CD4-positive, alpha-beta T cell treated with Interleukin-17A for 4 hours (primary cell): Measurements from ENCODE around the gene RHEB.
A peak's percentile ranks its signal among the peaks of the same experiment; 100 is the strongest.
"Not testable (repeated sequence)": the region's sequence is repeated elsewhere in the genome, so short reads cannot be mapped to it uniquely, and the experiment has no call there.

Source experiments
- DNase-seq: peaks from one replicate; pipeline ENCODE4 v3.0.0-alpha.2; 2020; ENCODE audit warnings: mixed read lengths

RHEB gene

GRCh38 chr7:151519765-151520418, at the start of gene RHEB:
Gene RHEB (minus strand): TSS chr7:151519895. CDS start chr7:151519511, 384 bp downstream.
- DNase-seq = peak; percentile 99

- no peak for DNase-seq
These were observed 47.2 kb upstream of the RHEB start for GRCh38 chr7:151566897-151567320.

GRCh38 chr7:151565541-151565940, 45.8 kb upstream of the RHEB start:
- DNase-seq = no peak

- DNase-seq = no peak
These were observed 40.5 kb upstream of the RHEB start for GRCh38 chr7:151560243-151560642.

- no peak for DNase-seq
These were observed 40.0 kb upstream of the RHEB start for GRCh38 chr7:151559557-151560183.

- no peak for DNase-seq
These were observed 38.9 kb upstream of the RHEB start for GRCh38 chr7:151558575-151558974.

GRCh38 chr7:151556592-151556991, 36.9 kb upstream of the RHEB start:
- DNase-seq = no peak

- no peak for DNase-seq
These were observed 33.7 kb upstream of the RHEB start for GRCh38 chr7:151553356-151553755.

GRCh38 chr7:151552352-151553028, 32.8 kb upstream of the RHEB start:
- DNase-seq = no peak

GRCh38 chr7:151551820-151552219, 32.1 kb upstream of the RHEB start:
- DNase-seq = no peak

- no peak for DNase-seq
These were observed 31.1 kb upstream of the RHEB start for GRCh38 chr7:151550656-151551286.

- DNase-seq = no peak
These were observed 29.9 kb upstream of the RHEB start for GRCh38 chr7:151549644-151550043.

GRCh38 chr7:151549083-151549482, 29.4 kb upstream of the RHEB start:
- DNase-seq = no peak

- DNase-seq = no peak
These were observed 24.5 kb upstream of the RHEB start for GRCh38 chr7:151544183-151544582.

GRCh38 chr7:151542606-151543130, 23.0 kb upstream of the RHEB start:
- DNase-seq = no peak

- no peak for DNase-seq
These were observed 22.2 kb upstream of the RHEB start for GRCh38 chr7:151541709-151542499.

- no peak for DNase-seq
These were observed 20.5 kb upstream of the RHEB start for GRCh38 chr7:151540146-151540545.

- no peak for DNase-seq
These were observed 19.5 kb upstream of the RHEB start for GRCh38 chr7:151539088-151539671.

- no peak for DNase-seq
These were observed 18.3 kb upstream of the RHEB start for GRCh38 chr7:151537818-151538561.

- DNase-seq = not testable (repeated sequence)
These were observed 16.5 kb upstream of the RHEB start for GRCh38 chr7:151536178-151536577.

- no peak for DNase-seq
These were observed 10.1 kb upstream of the RHEB start for GRCh38 chr7:151529842-151530241.
